T-helper 1 cell (primary cell): ENCODE data around the gene SLC16A11.
"Not testable (repeated sequence)": the region's sequence is repeated elsewhere in the genome, so short reads cannot be mapped to it uniquely, and the experiment has no call there.

Source experiments
- DNase-seq, 5 donors: peaks; one replicate each; pipeline ENCODE4 v3.0.0-alpha.2; 2012 to 2020

SLC16A11 gene

GRCh38 chr17:7005716-7006115 lies 38.2 kb downstream of the SLC16A11 start:
- DNase-seq, result no peak

GRCh38 chr17:7004398-7005253 lies 39.3 kb downstream of the SLC16A11 start:
- peak in 2 of 5 donors; percentile 40 to 78 for DNase-seq

DNA sequence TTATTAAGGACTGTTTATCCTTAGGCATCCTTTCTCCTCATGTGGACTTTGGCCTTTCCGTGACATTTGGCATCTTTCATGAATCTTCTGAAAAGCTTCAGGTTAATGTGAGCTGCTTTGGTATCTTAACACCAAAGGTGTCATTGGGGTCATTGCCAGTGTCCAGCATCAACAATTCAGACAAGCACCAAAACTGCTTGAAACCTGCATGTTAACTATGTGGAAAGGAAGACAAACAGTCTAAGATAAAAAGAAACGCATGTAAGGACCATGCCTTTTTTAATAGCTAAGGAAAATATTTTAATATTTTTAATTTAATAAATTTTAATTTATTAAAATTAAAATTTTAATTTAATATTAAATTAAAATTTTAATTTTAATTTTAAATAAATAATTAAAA lies 40.1 kb downstream of the SLC16A11 start:
- DNase-seq, result no peak

- no peak for DNase-seq
These were observed 41.4 kb downstream of the SLC16A11 start for GRCh38 chr17:7002288-7003047.

DNA sequence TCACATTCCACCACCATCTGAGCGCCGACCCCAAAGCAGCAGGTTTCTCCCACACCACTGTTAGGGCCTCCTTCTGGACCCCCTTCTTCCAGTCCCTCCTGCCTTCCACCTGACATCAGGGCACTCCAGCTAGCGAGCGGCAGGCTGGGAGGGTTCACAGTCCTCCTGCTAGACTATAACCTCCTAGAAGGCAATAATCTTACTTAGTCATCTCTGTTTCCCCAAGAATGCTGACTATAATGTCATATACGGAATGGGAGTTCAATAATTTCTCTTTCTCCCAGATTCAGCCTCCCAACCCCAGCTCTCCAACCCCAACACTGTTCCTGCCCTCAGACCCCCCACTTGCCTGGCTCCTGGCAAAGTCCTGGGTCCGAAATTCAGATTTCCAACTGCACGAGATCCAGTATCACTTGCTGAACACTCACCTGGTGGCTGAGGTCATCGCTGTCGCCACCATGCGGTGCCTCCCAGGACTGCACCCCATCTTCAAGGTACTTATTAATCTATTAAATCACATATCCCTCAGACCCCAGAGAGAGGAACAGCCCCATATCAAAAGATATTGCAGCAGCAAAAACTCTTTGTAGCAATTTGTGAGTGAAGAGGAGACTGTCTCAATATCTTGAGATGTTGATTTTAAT lies 42.5 kb downstream of the SLC16A11 start:
- DNase-seq, result peak in 2 of 5 donors; percentile 24 to 44

DNA sequence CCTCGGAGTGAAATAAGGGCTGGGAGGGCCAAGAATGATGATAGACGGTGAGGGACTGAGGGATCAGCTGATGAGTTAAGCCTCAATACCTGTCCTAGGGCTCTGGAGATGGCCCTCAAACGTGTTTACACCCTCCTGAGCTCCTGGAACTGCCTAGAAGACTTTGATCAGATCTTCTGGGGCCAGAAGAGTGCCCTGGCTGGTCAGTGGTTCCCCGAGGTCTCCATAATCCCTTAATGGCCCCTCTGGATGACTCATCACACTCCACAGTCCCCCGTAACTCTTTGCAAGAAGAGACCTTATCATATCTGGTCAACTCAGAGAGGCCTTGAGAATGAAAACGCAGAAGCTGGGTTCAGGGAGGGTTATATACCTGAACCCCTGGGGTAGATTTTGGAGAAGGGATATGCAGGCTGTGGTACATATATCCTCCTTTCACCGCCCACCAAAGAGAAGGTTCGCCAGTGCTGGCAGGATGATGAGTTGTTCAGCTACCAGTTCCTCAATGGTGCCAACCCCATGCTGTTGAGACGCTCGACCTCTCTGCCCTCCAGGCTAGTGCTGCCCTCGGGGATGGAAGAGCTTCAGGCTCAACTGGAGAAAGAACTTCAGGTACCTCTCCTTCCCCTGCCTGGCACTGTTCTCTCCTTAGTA lies 44.9 kb downstream of the SLC16A11 start:
- no peak for DNase-seq

GRCh38 chr17:6997171-6997570 lies 46.7 kb downstream of the SLC16A11 start:
- DNase-seq, result no peak

GRCh38 chr17:6996256-6997011 lies 47.5 kb downstream of the SLC16A11 start:
- no peak for DNase-seq

DNA sequence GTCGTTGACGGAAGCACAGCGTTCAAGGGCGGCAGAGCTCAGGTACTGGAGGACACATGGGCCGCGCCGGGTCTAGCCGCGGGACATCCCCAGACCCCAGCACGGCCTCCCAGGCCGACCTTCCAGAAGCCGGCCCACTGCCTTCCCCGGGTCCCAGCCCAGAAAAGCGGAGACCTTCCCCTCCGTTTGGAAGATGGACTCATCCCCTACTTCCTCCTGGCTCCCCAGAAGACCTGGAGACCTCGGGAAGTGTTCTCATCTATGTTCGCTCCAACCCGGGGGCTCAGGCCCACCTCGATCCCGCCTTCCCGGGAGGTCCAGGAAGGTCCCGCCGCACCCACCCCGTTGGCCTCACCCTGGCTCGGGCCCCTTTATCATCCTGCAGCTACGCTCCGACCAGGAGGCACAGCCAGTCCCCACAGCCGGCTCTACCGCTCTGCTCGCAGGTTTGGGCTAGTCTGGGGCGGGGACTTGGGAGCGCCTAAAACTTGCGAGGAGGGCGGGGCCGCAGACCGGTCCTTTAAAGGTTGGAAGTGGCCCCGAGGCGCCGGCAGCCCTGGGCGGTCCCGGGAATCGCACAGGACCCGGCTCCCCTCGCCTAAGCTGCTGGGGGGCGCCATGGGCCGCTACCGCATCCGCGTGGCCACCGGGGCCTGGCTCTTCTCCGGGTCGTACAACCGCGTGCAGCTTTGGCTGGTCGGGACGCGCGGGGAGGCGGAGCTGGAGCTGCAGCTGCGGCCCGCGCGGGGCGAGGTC lies 48.2 kb downstream of the SLC16A11 start, which contains the start of gene ALOX12:
Gene ALOX12, plus strand, starts transcription at position 550 of the 756 bp plus-strand sequence. Its CDS starts 69 bp downstream, at position 619.
- DNase-seq, result no peak

DNA sequence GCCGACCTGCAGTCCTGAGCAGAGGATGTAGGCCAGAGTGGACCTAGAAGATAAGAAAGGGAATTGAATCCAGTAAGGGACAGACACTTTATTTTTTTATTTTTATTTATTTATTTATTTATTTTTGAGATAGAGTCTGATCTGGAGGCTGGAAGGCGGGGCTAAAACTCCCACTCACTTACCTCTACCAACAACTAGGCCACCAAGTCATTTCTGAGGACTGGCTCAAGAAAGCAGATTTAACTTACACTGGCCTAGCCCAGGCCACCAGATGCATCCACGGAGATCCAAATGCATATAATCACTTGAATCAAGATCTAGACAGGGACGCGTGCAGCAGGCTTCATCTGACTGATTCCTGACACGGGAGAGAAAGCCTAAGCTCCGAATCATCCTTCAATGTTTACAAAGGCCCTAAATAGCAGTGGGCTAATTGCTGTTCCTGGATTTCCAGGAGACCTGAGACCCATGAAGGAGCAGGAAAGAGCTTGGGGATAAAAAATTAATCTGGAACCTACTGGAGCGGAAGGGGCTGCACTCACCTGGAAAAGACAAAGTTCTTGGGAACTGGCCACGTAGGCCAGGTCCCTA lies 49.1 kb downstream of the SLC16A11 start:
- DNase-seq, result no peak

DNA sequence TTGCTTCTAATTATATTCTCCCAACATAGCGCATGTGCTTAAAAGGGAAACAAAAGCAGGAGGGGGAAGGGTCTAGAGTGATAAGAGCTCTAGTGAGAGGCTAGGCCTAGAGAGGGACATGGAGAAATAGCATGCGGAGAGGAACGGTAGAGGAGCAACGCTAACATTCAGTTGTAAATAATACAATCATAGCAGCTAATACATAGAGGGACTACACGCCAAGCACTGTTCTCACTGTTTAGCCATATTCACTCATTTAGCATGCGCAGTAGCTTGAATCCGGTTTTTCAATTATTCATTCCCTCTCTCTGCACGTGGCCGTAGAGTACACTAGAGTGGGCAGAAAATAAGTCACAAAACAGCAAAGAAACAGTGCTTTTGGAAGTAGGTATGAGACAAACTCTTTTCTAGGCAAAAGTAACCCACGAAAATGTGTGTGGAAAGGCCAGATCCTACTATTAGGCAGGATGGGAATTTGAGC lies 49.7 kb downstream of the SLC16A11 start:
- no peak for DNase-seq

- DNase-seq, result not testable (repeated sequence)
These were observed 50.3 kb downstream of the SLC16A11 start for GRCh38 chr17:6993613-6994056.
